Esophagus squamous epithelium (tissue), 4 donors: ENCODE measurements around the gene CRADD.

Experiments used
- POLR2A ChIP-seq, 4 donors: fragments of 450-650 bp; IDR thresholded peaks; one replicate each; pipeline ENCODE4 v1.6.1; 2017; ENCODE audit warnings: antibody characterized with exemption in 4 of 4, mild to moderate bottlenecking in 4 of 4, moderate library complexity in 3 of 4
- TF ChIP-seq, protein P1 (sequence below), 6 experiments: fragments of 450-650 bp in 4 of 6; fragments of 200-600 bp in 2 of 6; sonication (generic) in 2 of 6; IDR thresholded peaks; one replicate each; pipeline ENCODE4 v1.5.1; 2016 to 2019; ENCODE audit warnings: antibody characterized with exemption in 6 of 6, mild to moderate bottlenecking in 4 of 6, moderate library complexity in 4 of 6

DNA sequence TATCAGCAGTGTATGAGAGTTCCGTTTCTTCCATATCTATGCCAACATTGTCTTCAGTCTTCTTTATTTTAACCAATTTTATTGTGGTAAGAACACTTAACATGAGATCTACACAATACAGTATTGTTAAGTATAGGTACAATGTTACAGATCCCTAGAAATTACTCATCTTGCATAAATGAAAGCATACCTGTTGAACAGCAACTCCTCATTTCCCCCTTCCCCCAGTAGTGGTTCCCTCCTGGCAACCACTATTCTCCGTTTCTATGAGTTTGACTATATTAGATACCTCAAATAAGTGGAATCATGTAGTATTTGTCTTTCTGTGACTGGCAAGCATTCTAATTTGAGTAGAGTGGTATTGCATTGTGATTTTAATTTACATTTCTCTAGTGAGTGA, 150.5 kb downstream of the CRADD start:
- TF ChIP-seq, protein P1, sequence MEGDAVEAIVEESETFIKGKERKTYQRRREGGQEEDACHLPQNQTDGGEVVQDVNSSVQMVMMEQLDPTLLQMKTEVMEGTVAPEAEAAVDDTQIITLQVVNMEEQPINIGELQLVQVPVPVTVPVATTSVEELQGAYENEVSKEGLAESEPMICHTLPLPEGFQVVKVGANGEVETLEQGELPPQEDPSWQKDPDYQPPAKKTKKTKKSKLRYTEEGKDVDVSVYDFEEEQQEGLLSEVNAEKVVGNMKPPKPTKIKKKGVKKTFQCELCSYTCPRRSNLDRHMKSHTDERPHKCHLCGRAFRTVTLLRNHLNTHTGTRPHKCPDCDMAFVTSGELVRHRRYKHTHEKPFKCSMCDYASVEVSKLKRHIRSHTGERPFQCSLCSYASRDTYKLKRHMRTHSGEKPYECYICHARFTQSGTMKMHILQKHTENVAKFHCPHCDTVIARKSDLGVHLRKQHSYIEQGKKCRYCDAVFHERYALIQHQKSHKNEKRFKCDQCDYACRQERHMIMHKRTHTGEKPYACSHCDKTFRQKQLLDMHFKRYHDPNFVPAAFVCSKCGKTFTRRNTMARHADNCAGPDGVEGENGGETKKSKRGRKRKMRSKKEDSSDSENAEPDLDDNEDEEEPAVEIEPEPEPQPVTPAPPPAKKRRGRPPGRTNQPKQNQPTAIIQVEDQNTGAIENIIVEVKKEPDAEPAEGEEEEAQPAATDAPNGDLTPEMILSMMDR (IDR thresholded peaks at IDR 0.05), result no peak
- no peak for TF ChIP-seq POLR2A (IDR thresholded peaks at IDR 0.05)
